Gastrocnemius medialis (tissue), 4 donors: Measurements from ENCODE around the gene TNFSF10. TPM values are rescaled to one million over a fixed set of nuclear protein-coding genes. Genes with fewer than 3 reads are reported as not detected.
A peak's percentile ranks its signal among the peaks of the same experiment; 100 is the strongest.

Source experiments
- ATAC-seq, 2 donors: fragments of 150-250 bp; one replicate each; pipeline ENCODE4 v1.9.1; 2016
- DNase-seq, 2 donors: peaks; one replicate each; pipeline ENCODE4 v3.0.0-alpha.2; 2019
- H3K27ac ChIP-seq, 4 donors: fragments of 200-600 bp; sonication (generic); 1 replicate in 1 of 4; 2 replicates in 3 of 4; pipeline ENCODE4 v1.5.1; 2016 to 2018; ENCODE audit warnings: mild to moderate bottlenecking in 2 of 4, moderate library complexity in 1 of 4
- H3K27me3 ChIP-seq, 3 donors: fragments of 200-600 bp; sonication (generic) in 2 of 3; 1 replicate in 1 of 3; 2 replicates in 2 of 3; pipeline versions ENCODE4 v1.5.1 to v1.6.0; 2016 to 2019; ENCODE audit warnings: mild to moderate bottlenecking in 1 of 3, moderate library complexity in 1 of 3
- H3K36me3 ChIP-seq, 2 donors: fragments of 200-600 bp; sonication (generic) in 1 of 2; one replicate each; pipeline ENCODE4 v1.5.1; 2017 to 2018
- H3K4me1 ChIP-seq, 2 donors: fragments of 200-600 bp; sonication (generic) in 1 of 2; one replicate each; pipeline ENCODE4 v1.5.1; 2016 to 2017; ENCODE audit warnings: mild to moderate bottlenecking in 2 of 2
- H3K4me3 ChIP-seq, 4 donors: fragments of 200-600 bp; sonication (generic) in 3 of 4; 1 replicate in 1 of 4; 2 replicates in 3 of 4; pipeline ENCODE4 v1.5.1; 2016 to 2019; ENCODE audit warnings: mild to moderate bottlenecking in 2 of 4
- H3K9me3 ChIP-seq, 3 donors: fragments of 200-600 bp; sonication (generic) in 2 of 3; 1 replicate in 1 of 3; 2 replicates in 2 of 3; pipeline ENCODE4 v1.5.1; 2016 to 2019
- CTCF ChIP-seq, 5 experiments: fragments of 450-650 bp in 3 of 5; fragments of 200-600 bp in 2 of 5; sonication (generic) in 2 of 5; IDR thresholded peaks in 4 of 5; conservative IDR thresholded peaks in 1 of 5; 1 replicate in 4 of 5; 2 replicates in 1 of 5; pipeline ENCODE4 v1.5.1; 2016 to 2019; ENCODE audit warnings: antibody characterized with exemption in 5 of 5, mild to moderate bottlenecking in 3 of 5, moderate library complexity in 3 of 5
- POLR2A ChIP-seq, 2 donors: fragments of 450-650 bp; IDR thresholded peaks; one replicate each; pipeline ENCODE4 v1.6.1; 2017; ENCODE audit warnings: antibody characterized with exemption in 2 of 2, mild to moderate bottlenecking in 2 of 2, moderate library complexity in 2 of 2
- in situ Hi-C, 4 donors: fragments of 200-750 bp; cut with MboI; loops; one replicate each; pipeline versions ENCODE4 v1.15.0 to v1.8.0; 2017; ENCODE audit warnings: low sequenced_read_pairs in 4 of 4
- intact Hi-C: fragments of 100-400 bp; cut with DNase I; formaldehyde crosslinking; loops from one replicate; pipeline ENCODE4 v1.15.1; 2023; ENCODE audit warnings: low total_unique reads
- total RNA-seq, 4 donors: library from RNA; depleted of rRNA; stranded (reverse); fragments of >200 nt; gene quantifications; one replicate each; pipeline versions ENCODE4 v1.1.0 to v1.2.3, GENCODE V29; 2016

Gene TNFSF10
- total RNA-seq, 4 donors from 2014 or later: 10.2 to 32.8 (median 24.3) TPM

- ATAC-seq: no peak
- Histone ChIP-seq H3K4me3 (no peak overlapping the region), H3K4me1 (peaks cover 15 to 16% of the 10 kb centered on the region in 2 donors), H3K27me3 (no peaks in the 10 kb centered on the region), H3K36me3 (no peaks in the 10 kb centered on the region), H3K9me3 (no peaks in the 10 kb centered on the region), H3K27ac (peak overlapping the region in 1 of 4 donors; percentile 77)
- in situ Hi-C loops: no loop called here
- intact Hi-C loops: loop anchor here (5.0 kb wide), 1 partner anchor 42 kb away; the partner anchor contains the start of gene TNFSF10
- DNase-seq: no peak
- TF ChIP-seq POLR2A (IDR thresholded peaks at IDR 0.05): no peak
- no peak for TF ChIP-seq CTCF (IDR thresholded peaks at IDR 0.05 in 4 of 5, conservative IDR thresholded peaks at IDR 0.05 in 1 of 5)
These were observed 41.3 kb upstream of the TNFSF10 start for GRCh38 chr3:172564499-172564898.

- Histone ChIP-seq H3K27ac (peak overlapping the region; percentile 67 to 77 (median 74)), H3K4me1 (peaks cover 15 to 16% of the 10 kb centered on the region in 2 donors), H3K27me3 (no peaks in the 10 kb centered on the region), H3K36me3 (no peaks in the 10 kb centered on the region), H3K4me3 (peak overlapping the region in 3 of 4 donors; percentile 7 to 31 (median 14)), H3K9me3 (no peaks in the 10 kb centered on the region)
- intact Hi-C loops: loop anchor here (5.0 kb wide), 1 partner anchor 41 kb away; the partner anchor contains the start of gene TNFSF10
- TF ChIP-seq CTCF (IDR thresholded peaks at IDR 0.05 in 4 of 5, conservative IDR thresholded peaks at IDR 0.05 in 1 of 5) (no peak), POLR2A (IDR thresholded peaks at IDR 0.05) (peak in 1 of 2 donors; percentile 38)
- peak; percentile 83 to 84 for ATAC-seq
- in situ Hi-C loops: no loop called here
- peak in 1 of 2 donors; percentile 20 for DNase-seq
These were observed 39.9 kb upstream of the TNFSF10 start for GRCh38 chr3:172562871-172563865.

GRCh38 chr3:172561897-172562640 is 38.8 kb upstream of the TNFSF10 start:
- Histone ChIP-seq H3K4me3 (no peak overlapping the region), H3K9me3 (no peaks in the 10 kb centered on the region), H3K27ac (peak overlapping the region; percentile 67 to 77 (median 74)), H3K36me3 (no peaks in the 10 kb centered on the region), H3K4me1 (peaks cover 15 to 20% of the 10 kb centered on the region in 2 donors), H3K27me3 (no peaks in the 10 kb centered on the region)
- intact Hi-C loops (loop anchor here (5.0 kb wide), 1 partner anchor 40 kb away; the partner anchor contains the start of gene TNFSF10), in situ Hi-C loops (no loop called here)
- TF ChIP-seq CTCF (IDR thresholded peaks at IDR 0.05 in 4 of 5, conservative IDR thresholded peaks at IDR 0.05 in 1 of 5): no peak
- no peak for TF ChIP-seq POLR2A (IDR thresholded peaks at IDR 0.05)
- ATAC-seq (no peak), DNase-seq (peak in 1 of 2 donors; percentile 32)

- Histone ChIP-seq H3K4me3 (no peak overlapping the region), H3K9me3 (no peaks in the 10 kb centered on the region), H3K4me1 (peaks cover 15 to 20% of the 10 kb centered on the region in 2 donors), H3K27me3 (no peaks in the 10 kb centered on the region), H3K36me3 (no peaks in the 10 kb centered on the region), H3K27ac (peak overlapping the region in 1 of 4 donors; percentile 40)
- intact Hi-C loops: loop anchor here (5.0 kb wide), 1 partner anchor 38 kb away; the partner anchor contains the start of gene TNFSF10
- in situ Hi-C loops: no loop called here
- DNase-seq (no peak), ATAC-seq (no peak)
- TF ChIP-seq POLR2A (IDR thresholded peaks at IDR 0.05) (no peak), CTCF (IDR thresholded peaks at IDR 0.05 in 4 of 5, conservative IDR thresholded peaks at IDR 0.05 in 1 of 5) (no peak)
These were observed 37.4 kb upstream of the TNFSF10 start for GRCh38 chr3:172560586-172560985.
